SU-DHL-6 (cell line): Measurements from ENCODE around the gene ALDH4A1.

Experiments used
- H2AFZ ChIP-seq: fragments of 200-600 bp; sonication (generic); 2 replicates; pipeline ENCODE4 v1.6.1; 2014; ENCODE audit warnings: low read depth, mild to moderate bottlenecking, moderate library complexity, mixed read lengths, antibody characterized with exemption, low read length; ENCODE audit not compliant: severe bottlenecking
- H3F3A ChIP-seq: fragments of 200-600 bp; shearing (Covaris generic); 2 replicates; pipeline ENCODE4 v1.6.0; 2016; ENCODE audit warnings: antibody characterized with exemption, mild to moderate bottlenecking; ENCODE audit not compliant: insufficient read depth
- H3K27ac ChIP-seq: fragments of 200-600 bp; sonication (generic); 2 replicates; pipeline ENCODE4 v1.5.1; 2016; ENCODE audit warnings: low read depth, mild to moderate bottlenecking, low read length, moderate library complexity, mixed read lengths
- H3K27me3 ChIP-seq: fragments of 200-600 bp; sonication (generic), shearing (Covaris generic); 2 replicates; pipeline ENCODE4 v1.6.0; 2014; ENCODE audit warnings: mild to moderate bottlenecking, low read length
- H3K36me3 ChIP-seq: fragments of 200-600 bp; sonication (generic); 2 replicates; pipeline ENCODE4 v1.6.1; 2014; ENCODE audit warnings: mild to moderate bottlenecking, low read length, mixed read lengths
- H3K4me2 ChIP-seq: fragments of 300-600, 200-600 bp; shearing (Covaris generic), sonication (generic); 2 replicates; pipeline ENCODE4 v1.6.0; 2014; ENCODE audit warnings: low read length, low read depth, mild to moderate bottlenecking; ENCODE audit not compliant: poor library complexity, severe bottlenecking
- H3K4me3 ChIP-seq: fragments of 200-600 bp; sonication (generic); 2 replicates; pipeline ENCODE4 v1.5.1; 2014; ENCODE audit warnings: antibody characterized with exemption, low read length, mild to moderate bottlenecking, mixed read lengths; ENCODE audit not compliant: insufficient read depth, poor library complexity, severe bottlenecking
- H3K79me2 ChIP-seq: fragments of 200-600 bp; sonication (generic); 2 replicates; pipeline ENCODE4 v1.6.1; 2014; ENCODE audit warnings: mild to moderate bottlenecking, low read length, moderate library complexity; ENCODE audit not compliant: insufficient read depth
- H3K9ac ChIP-seq: fragments of 200-600 bp; sonication (generic); 2 replicates; pipeline ENCODE4 v1.7.0; 2014; ENCODE audit warnings: mild to moderate bottlenecking, low read length
- H3K9me2 ChIP-seq: fragments of 200-600 bp; sonication (generic); replicated peaks from 2 replicates; pipeline ENCODE4 v1.6.1; 2014; ENCODE audit warnings: low read length; ENCODE audit not compliant: insufficient read depth
- H3K9me3 ChIP-seq: fragments of 200-600 bp; sonication (generic); 2 replicates; pipeline ENCODE4 v1.6.1; 2014; ENCODE audit warnings: low read length, mixed read lengths; ENCODE audit not compliant: insufficient read depth
- H4K20me1 ChIP-seq: fragments of 200-600 bp; sonication (generic); 2 replicates; pipeline ENCODE4 v1.6.1; 2014; ENCODE audit warnings: low read depth, mild to moderate bottlenecking, antibody characterized with exemption, low read length, moderate library complexity, mixed read lengths
- CTCF ChIP-seq: fragments of 200-600 bp; sonication (generic); IDR thresholded peaks from one replicate; pipeline ENCODE4 v1.5.1; 2017; ENCODE audit warnings: antibody characterized with exemption, mild to moderate bottlenecking, low read length, moderate library complexity; ENCODE audit not compliant: insufficient read depth, poor library complexity, severe bottlenecking
- EZH2phosphoT487 ChIP-seq: fragments of 200-600 bp; sonication (generic), shearing (Covaris generic); conservative IDR thresholded peaks from 2 replicates; pipeline ENCODE4 v1.6.1; 2018; ENCODE audit warnings: mild to moderate bottlenecking, antibody characterized with exemption, low read length, moderate library complexity, mixed read lengths

Gene ALDH4A1

DNA sequence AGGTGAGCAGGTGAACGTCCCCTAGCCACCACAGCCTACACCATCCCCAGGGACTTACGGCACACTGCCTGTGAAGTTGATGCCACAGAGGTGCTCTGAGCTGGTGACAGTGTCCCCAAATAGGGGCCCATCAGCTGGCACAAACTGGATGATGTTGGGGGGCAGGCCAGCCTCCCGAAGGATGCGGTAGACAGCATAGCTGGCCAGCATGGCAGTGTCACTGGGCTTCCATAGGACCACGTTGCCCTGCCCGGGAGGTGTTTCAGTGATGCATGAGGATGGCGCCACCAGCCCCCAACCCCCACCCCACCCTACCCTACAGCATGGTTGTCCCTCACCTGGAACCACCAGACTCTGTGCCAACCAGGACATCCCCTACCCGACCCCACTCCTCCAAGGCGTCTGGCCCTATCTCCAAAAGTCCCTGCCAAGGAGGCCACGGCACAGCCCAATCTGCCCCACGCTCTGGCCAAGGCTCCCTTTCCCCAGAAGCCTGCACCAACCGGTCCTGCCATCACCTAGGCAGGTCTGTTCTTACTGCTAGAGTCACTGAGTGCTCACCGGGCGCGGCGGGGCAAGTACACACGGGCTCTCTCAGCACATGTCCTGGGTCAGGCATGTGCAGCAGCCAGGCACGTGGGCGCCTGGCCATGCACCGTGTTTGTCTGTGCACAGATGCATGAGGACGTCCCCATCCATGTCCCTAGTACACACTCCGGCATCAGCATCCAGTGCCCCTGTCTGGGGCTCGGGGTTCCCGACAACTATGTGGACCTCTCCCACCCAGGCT lies 20.5 kb downstream of the ALDH4A1 start:
- no peaks in the 10 kb centered on the region for H4K20me1 ChIP-seq
- TF ChIP-seq CTCF = no peak
- no peak for TF ChIP-seq EZH2phosphoT487
- no peak overlapping the region for H3K27ac ChIP-seq
- H2AFZ ChIP-seq = no peak overlapping the region
- H3K4me2 ChIP-seq = no peak overlapping the region
- H3K9me3 ChIP-seq = no peaks in the 10 kb centered on the region
- H3K79me2 ChIP-seq = no peaks in the 10 kb centered on the region
- H3K9ac ChIP-seq = no peak overlapping the region
- no peaks in the 10 kb centered on the region for H3K36me3 ChIP-seq
- no peaks in the 10 kb centered on the region for H3K27me3 ChIP-seq
- H3K4me3 ChIP-seq = no peak overlapping the region
- H3F3A ChIP-seq = no peaks in the 10 kb centered on the region
- H3K9me2 ChIP-seq = no peaks in the 10 kb centered on the region

GRCh38 chr1:18881164-18881563 lies 21.2 kb downstream of the ALDH4A1 start:
- no peak overlapping the region for H3K4me3 ChIP-seq
- no peaks in the 10 kb centered on the region for H3K79me2 ChIP-seq
- H2AFZ ChIP-seq = no peak overlapping the region
- H4K20me1 ChIP-seq = no peaks in the 10 kb centered on the region
- no peaks in the 10 kb centered on the region for H3K27me3 ChIP-seq
- no peaks in the 10 kb centered on the region for H3K36me3 ChIP-seq
- TF ChIP-seq EZH2phosphoT487 (no peak), CTCF (no peak)
- H3K9me2 ChIP-seq = no peaks in the 10 kb centered on the region
- H3K9me3 ChIP-seq = no peaks in the 10 kb centered on the region
- H3K27ac ChIP-seq = no peak overlapping the region
- H3K9ac ChIP-seq = no peak overlapping the region
- H3K4me2 ChIP-seq = no peak overlapping the region
- no peaks in the 10 kb centered on the region for H3F3A ChIP-seq

DNA sequence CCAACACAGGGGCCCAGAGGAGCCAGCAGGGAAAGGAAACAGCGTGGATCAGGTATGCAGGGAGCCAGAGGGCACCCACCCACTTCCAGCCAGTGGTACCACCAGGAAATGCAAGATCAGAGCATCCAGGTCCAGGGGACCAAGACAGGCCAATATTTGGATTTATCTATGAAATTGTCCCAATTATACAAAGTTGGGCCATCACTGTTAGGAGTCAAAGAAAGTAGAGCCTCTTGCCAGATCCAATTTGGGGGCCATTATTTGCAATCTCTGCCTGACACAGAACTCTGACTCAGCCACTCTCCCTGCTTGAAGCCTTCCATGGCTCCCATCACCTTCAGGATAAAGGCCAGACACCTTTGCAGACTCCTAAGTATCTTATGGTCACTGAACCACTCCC lies 21.8 kb downstream of the ALDH4A1 start:
- H3K27ac ChIP-seq = no peak overlapping the region
- H3K9me3 ChIP-seq = no peaks in the 10 kb centered on the region
- H4K20me1 ChIP-seq = no peaks in the 10 kb centered on the region
- H3F3A ChIP-seq = no peaks in the 10 kb centered on the region
- no peaks in the 10 kb centered on the region for H3K79me2 ChIP-seq
- no peak overlapping the region for H2AFZ ChIP-seq
- no peaks in the 10 kb centered on the region for H3K27me3 ChIP-seq
- no peak overlapping the region for H3K4me2 ChIP-seq
- H3K36me3 ChIP-seq = no peaks in the 10 kb centered on the region
- H3K4me3 ChIP-seq = no peak overlapping the region
- no peaks in the 10 kb centered on the region for H3K9me2 ChIP-seq
- TF ChIP-seq CTCF = no peak
- no peak for TF ChIP-seq EZH2phosphoT487
- H3K9ac ChIP-seq = no peak overlapping the region
